HG02970 (cell line): Measurements from ENCODE around the gene APBB2.

ENCODE experiments used
- ATAC-seq: cut with Tn5 transposase; IDR thresholded peaks from one replicate; pipeline ENCODE4 v1.9.1; 2021; ENCODE audit warnings: mild to moderate bottlenecking, moderate library complexity, moderate number of reproducible peaks; ENCODE audit not compliant: unreplicated experiment, low FRiP score

APBB2 gene

GRCh38 chr4:41214136-41214824, at the start of gene APBB2:
Gene APBB2, minus strand, starts transcription at chr4:41214542. Its CDS starts 181,288 bp downstream, at chr4:41033254.
- ATAC-seq = peak; percentile 54

GRCh38 chr4:41262198-41262597, 47.9 kb upstream of the APBB2 start:
- ATAC-seq = no peak

- ATAC-seq = no peak
Observed at GRCh38 chr4:41260116-41260733, 45.9 kb upstream of the APBB2 start.

GRCh38 chr4:41258783-41259182, 44.4 kb upstream of the APBB2 start:
- no peak for ATAC-seq

GRCh38 chr4:41257906-41258305, 43.6 kb upstream of the APBB2 start:
- ATAC-seq = no peak

GRCh38 chr4:41257257-41257901, 43.0 kb upstream of the APBB2 start:
- ATAC-seq = no peak

- ATAC-seq = no peak
Observed at GRCh38 chr4:41256740-41257256, 42.5 kb upstream of the APBB2 start, which contains the start of gene UCHL1. Gene UCHL1, plus strand, starts transcription at chr4:41256928. Its CDS starts 49 bp downstream, at chr4:41256977.

GRCh38 chr4:41256131-41256739, 41.9 kb upstream of the APBB2 start:
- no peak for ATAC-seq

- no peak for ATAC-seq
Observed at GRCh38 chr4:41245983-41246382, 31.6 kb upstream of the APBB2 start.

- ATAC-seq = no peak
Observed at GRCh38 chr4:41241919-41242318, 27.6 kb upstream of the APBB2 start.

- no peak for ATAC-seq
Observed at GRCh38 chr4:41236508-41236907, 22.2 kb upstream of the APBB2 start.

- no peak for ATAC-seq
Observed at GRCh38 chr4:41236032-41236431, 21.7 kb upstream of the APBB2 start.

- no peak for ATAC-seq
Observed at GRCh38 chr4:41232856-41233255, 18.5 kb upstream of the APBB2 start.

GRCh38 chr4:41232406-41232805, 18.1 kb upstream of the APBB2 start:
- ATAC-seq = no peak

GRCh38 chr4:41227902-41228301, 13.6 kb upstream of the APBB2 start:
- ATAC-seq = no peak

- no peak for ATAC-seq
Observed at GRCh38 chr4:41221850-41222645, 7.7 kb upstream of the APBB2 start.

- no peak for ATAC-seq
Observed at GRCh38 chr4:41219421-41219950, 5.1 kb upstream of the APBB2 start.

GRCh38 chr4:41218703-41219102, 4.4 kb upstream of the APBB2 start:
- ATAC-seq = no peak

GRCh38 chr4:41217374-41217773, 3.0 kb upstream of the APBB2 start:
- no peak for ATAC-seq

GRCh38 chr4:41217020-41217333, 2.6 kb upstream of the APBB2 start:
- ATAC-seq = no peak
